Umbilical cord (tissue), 2 donors: Measurements from ENCODE around the gene RABGAP1L. TPM values are rescaled to one million over a fixed set of nuclear protein-coding genes. Genes with fewer than 3 reads are reported as not detected.
A peak's percentile ranks its signal among the peaks of the same experiment; 100 is the strongest.

Experiments used
- DNase-seq: peaks from one replicate; pipeline ENCODE4 v3.0.0-alpha.2; 2015; ENCODE audit warnings: low spot score
- total RNA-seq: library from RNA; depleted of rRNA; stranded (reverse); fragments of >200 nt; gene quantifications from one replicate; pipeline ENCODE4 v1.2.3, GENCODE V29; 2014; ENCODE audit warnings: low replicate concordance; ENCODE audit not compliant: insufficient read depth

RABGAP1L gene
- total RNA-seq, 1 donor from 2014 or later: 40.9 TPM

- DNase-seq: no peak
Measured at GRCh38 chr1:174746024-174746808, 586.9 kb downstream of the RABGAP1L start.

- no peak for DNase-seq
Measured at GRCh38 chr1:174747613-174748012, 588.3 kb downstream of the RABGAP1L start.

GRCh38 chr1:174748586-174748985, 589.3 kb downstream of the RABGAP1L start:
- no peak for DNase-seq

- no peak for DNase-seq
Measured at GRCh38 chr1:174753131-174753530, 593.8 kb downstream of the RABGAP1L start.

- DNase-seq: no peak
Measured at GRCh38 chr1:174761335-174761734, 602.0 kb downstream of the RABGAP1L start.

- DNase-seq: no peak
Measured at GRCh38 chr1:174761901-174762585, 602.7 kb downstream of the RABGAP1L start.

GRCh38 chr1:174764191-174764590, 604.9 kb downstream of the RABGAP1L start:
- DNase-seq: no peak

- DNase-seq: no peak
Measured at GRCh38 chr1:174766727-174767126, 607.4 kb downstream of the RABGAP1L start.

- DNase-seq: no peak
Measured at GRCh38 chr1:174768516-174768915, 609.2 kb downstream of the RABGAP1L start.

GRCh38 chr1:174768949-174769348, 609.6 kb downstream of the RABGAP1L start:
- DNase-seq: no peak

GRCh38 chr1:174769961-174770549, 610.7 kb downstream of the RABGAP1L start:
- DNase-seq: peak; percentile 69

- DNase-seq: no peak
Measured at GRCh38 chr1:174775621-174776020, 616.3 kb downstream of the RABGAP1L start.

- DNase-seq: no peak
Measured at GRCh38 chr1:174777262-174777661, 617.9 kb downstream of the RABGAP1L start.

GRCh38 chr1:174785510-174785909, 626.2 kb downstream of the RABGAP1L start:
- DNase-seq: no peak

GRCh38 chr1:174786358-174786757, 627.0 kb downstream of the RABGAP1L start:
- no peak for DNase-seq

- no peak for DNase-seq
Measured at GRCh38 chr1:174786760-174787159, 627.4 kb downstream of the RABGAP1L start.

- no peak for DNase-seq
Measured at GRCh38 chr1:174788981-174789380, 629.7 kb downstream of the RABGAP1L start.

GRCh38 chr1:174789399-174789798, 630.1 kb downstream of the RABGAP1L start:
- no peak for DNase-seq

- DNase-seq: no peak
Measured at GRCh38 chr1:174791863-174792262, 632.5 kb downstream of the RABGAP1L start.

GRCh38 chr1:174794861-174795260, 635.5 kb downstream of the RABGAP1L start:
- no peak for DNase-seq

GRCh38 chr1:174795806-174796205, 636.5 kb downstream of the RABGAP1L start:
- DNase-seq: no peak

- no peak for DNase-seq
Measured at GRCh38 chr1:174797398-174797797, 638.1 kb downstream of the RABGAP1L start.

- no peak for DNase-seq
Measured at GRCh38 chr1:174799136-174799479, 639.8 kb downstream of the RABGAP1L start.
